HEK293 (cell line): ENCODE data around the gene ITGB1BP1.

Source experiments
- HOXD13 ChIP-seq: sonication (generic); formaldehyde crosslinking; IDR thresholded peaks from 2 replicates; pipeline ENCODE4 v1.8.0; 2022; ENCODE audit warnings: missing genetic modification reagents, borderline replicate concordance
- MYNN ChIP-seq: fragments of 450-650 bp; formaldehyde crosslinking; IDR thresholded peaks from 2 replicates; pipeline ENCODE4 v1.5.1; 2016; ENCODE audit warnings: missing biosample characterization, missing genetic modification characterization, borderline replicate concordance
- REST ChIP-seq: fragments of 450-650 bp; formaldehyde crosslinking; IDR thresholded peaks from 2 replicates; pipeline ENCODE4 v1.5.1; 2016; ENCODE audit warnings: missing biosample characterization, missing genetic modification characterization
- SP2 ChIP-seq: fragments of 450-650 bp; formaldehyde crosslinking; IDR thresholded peaks from 2 replicates; pipeline ENCODE4 v1.5.1; 2016; ENCODE audit warnings: missing biosample characterization, missing genetic modification characterization
- ZBTB1 ChIP-seq: fragments of 450-650 bp; formaldehyde crosslinking; IDR thresholded peaks from 2 replicates; pipeline ENCODE4 v1.5.1; 2016; ENCODE audit warnings: missing biosample characterization, missing genetic modification characterization
- ZBTB49 ChIP-seq: fragments of 450-650 bp; formaldehyde crosslinking; IDR thresholded peaks from 2 replicates; pipeline ENCODE4 v1.5.1; 2016; ENCODE audit warnings: missing biosample characterization, missing genetic modification characterization, low read depth
- ZIC2 ChIP-seq: fragments of 450-650 bp; formaldehyde crosslinking; IDR thresholded peaks from 2 replicates; pipeline ENCODE4 v1.5.1; 2016; ENCODE audit warnings: missing biosample characterization, missing genetic modification characterization
- ZNF132 ChIP-seq: fragments of 450-650 bp; formaldehyde crosslinking; IDR thresholded peaks from 2 replicates; pipeline ENCODE4 v1.5.1; 2017; ENCODE audit warnings: missing biosample characterization, missing genetic modification characterization, borderline replicate concordance
- ZNF133 ChIP-seq: fragments of 450-650 bp; formaldehyde crosslinking; IDR thresholded peaks from 2 replicates; pipeline ENCODE4 v1.5.1; 2016; ENCODE audit warnings: missing biosample characterization, missing genetic modification characterization
- ZNF157 ChIP-seq: fragments of 450-650 bp; formaldehyde crosslinking; IDR thresholded peaks from 2 replicates; pipeline ENCODE4 v1.5.1; 2016; ENCODE audit warnings: missing biosample characterization, missing genetic modification characterization
- ZNF16 ChIP-seq: fragments of 450-650 bp; formaldehyde crosslinking; IDR thresholded peaks from 2 replicates; pipeline ENCODE4 v1.5.1; 2016; ENCODE audit warnings: low read depth, missing biosample characterization, missing genetic modification characterization
- ZNF324 ChIP-seq: fragments of 450-650 bp; formaldehyde crosslinking; IDR thresholded peaks from 2 replicates; pipeline ENCODE4 v1.5.1; 2016; ENCODE audit warnings: missing biosample characterization, missing genetic modification characterization
- ZNF335 ChIP-seq: fragments of 450-650 bp; formaldehyde crosslinking; conservative IDR thresholded peaks from 2 replicates; pipeline ENCODE4 v1.5.1; 2016; ENCODE audit warnings: missing biosample characterization, missing genetic modification characterization
- ZNF350 ChIP-seq: fragments of 450-650 bp; formaldehyde crosslinking; IDR thresholded peaks from 2 replicates; pipeline ENCODE4 v1.5.0; 2017; ENCODE audit warnings: missing biosample characterization, mild to moderate bottlenecking, missing genetic modification characterization
- ZNF449 ChIP-seq: fragments of 450-650 bp; formaldehyde crosslinking; IDR thresholded peaks from 2 replicates; pipeline ENCODE4 v1.5.1; 2017; ENCODE audit warnings: missing biosample characterization, mild to moderate bottlenecking, missing genetic modification characterization, moderate library complexity
- ZNF488 ChIP-seq: fragments of 450-650 bp; formaldehyde crosslinking; IDR thresholded peaks from 2 replicates; pipeline ENCODE4 v1.5.1; 2016; ENCODE audit warnings: missing biosample characterization, missing genetic modification characterization
- ZNF530 ChIP-seq: fragments of 450-650 bp; formaldehyde crosslinking; IDR thresholded peaks from 2 replicates; pipeline ENCODE4 v1.5.1; 2016; ENCODE audit warnings: low read depth, missing biosample characterization, missing genetic modification characterization
- ZNF560 ChIP-seq: fragments of 450-650 bp; formaldehyde crosslinking; IDR thresholded peaks from 2 replicates; pipeline ENCODE4 v1.5.1; 2017; ENCODE audit warnings: missing biosample characterization, missing genetic modification characterization, borderline replicate concordance
- ZNF585B ChIP-seq: fragments of 450-650 bp; formaldehyde crosslinking; IDR thresholded peaks from 2 replicates; pipeline ENCODE4 v1.5.1; 2016; ENCODE audit warnings: missing biosample characterization, missing genetic modification characterization
- ZNF624 ChIP-seq: fragments of 450-650 bp; formaldehyde crosslinking; IDR thresholded peaks from 2 replicates; pipeline ENCODE4 v1.5.1; 2017; ENCODE audit warnings: missing biosample characterization, missing genetic modification characterization
- ZNF629 ChIP-seq: fragments of 450-650 bp; formaldehyde crosslinking; IDR thresholded peaks from 2 replicates; pipeline ENCODE4 v1.5.1; 2017; ENCODE audit warnings: missing biosample characterization, missing genetic modification characterization
- ZNF639 ChIP-seq: fragments of 450-650 bp; formaldehyde crosslinking; IDR thresholded peaks from 2 replicates; pipeline ENCODE4 v1.5.1; 2016; ENCODE audit warnings: missing biosample characterization, missing genetic modification characterization
- ZNF658 ChIP-seq: fragments of 450-650 bp; formaldehyde crosslinking; IDR thresholded peaks from 2 replicates; pipeline ENCODE4; 2016; ENCODE audit warnings: missing biosample characterization, missing genetic modification characterization
- ZNF843 ChIP-seq: fragments of 450-650 bp; formaldehyde crosslinking; IDR thresholded peaks from 2 replicates; pipeline ENCODE4 v1.5.1; 2016; ENCODE audit warnings: missing biosample characterization, missing genetic modification characterization
- ZSCAN16 ChIP-seq: fragments of 450-650 bp; formaldehyde crosslinking; IDR thresholded peaks from 2 replicates; pipeline ENCODE4 v1.5.1; 2016; ENCODE audit warnings: missing biosample characterization, missing genetic modification characterization
- ZSCAN4 ChIP-seq: fragments of 450-650 bp; formaldehyde crosslinking; IDR thresholded peaks from 2 replicates; pipeline ENCODE4 v1.5.1; 2017; ENCODE audit warnings: missing biosample characterization, missing genetic modification characterization
- ZSCAN5A ChIP-seq: fragments of 450-650 bp; formaldehyde crosslinking; IDR thresholded peaks from 2 replicates; pipeline ENCODE4 v1.5.1; 2016; ENCODE audit warnings: missing biosample characterization, missing genetic modification characterization

Gene ITGB1BP1

GRCh38 chr2:9423100-9423921 is at the start of gene ITGB1BP1, which contains the start of gene CPSF3 (continued):
- no peak for TF ChIP-seq ZSCAN4 (tag by site-specific recombination)
- TF ChIP-seq ZNF133 (tag by site-specific recombination), result no peak
- TF ChIP-seq ZBTB1, result no peak
- no peak for TF ChIP-seq ZNF324 (tag by site-specific recombination)
- no peak for TF ChIP-seq ZNF157
- TF ChIP-seq MYNN (tag by site-specific recombination), result no peak
- TF ChIP-seq ZNF639, result no peak
- TF ChIP-seq REST, result no peak
- no peak for TF ChIP-seq ZNF658 (tag by site-specific recombination)
- no peak for TF ChIP-seq ZSCAN16
- TF ChIP-seq ZNF560 (tag by site-specific recombination), result no peak
- no peak for TF ChIP-seq ZNF530 (tag by site-specific recombination)
- peak; percentile 67; the same call in 1 of the 2 replicates for TF ChIP-seq ZNF629
- TF ChIP-seq ZNF488 (tag by site-specific recombination), result no peak
- TF ChIP-seq ZNF449 (tag by site-specific recombination), result peak; percentile 77; the same call in 1 of the 2 replicates
- no peak for TF ChIP-seq ZNF350 (tag by site-specific recombination)
- TF ChIP-seq ZNF585B (tag by site-specific recombination), result no peak; the same call in 1 of the 2 replicates
- no peak for TF ChIP-seq HOXD13 (CRISPR knock-in tag)
- no peak for TF ChIP-seq ZNF624 (tag by site-specific recombination)
- peak; percentile 84; the same call in 1 of the 2 replicates for TF ChIP-seq ZSCAN5A (tag by site-specific recombination)
- no peak; the same call in 1 of the 2 replicates for TF ChIP-seq ZIC2
- no peak for TF ChIP-seq ZNF843 (tag by site-specific recombination)
- TF ChIP-seq ZNF16 (tag by site-specific recombination), result no peak
- TF ChIP-seq ZNF132, result no peak
- peak; percentile 28 for TF ChIP-seq ZNF335 (tag by site-specific recombination)
- no peak for TF ChIP-seq ZBTB49 (tag by site-specific recombination)
- TF ChIP-seq SP2 (tag by site-specific recombination), result peak; percentile 77
